HepG2 (cell line): Measurements from ENCODE around the gene SMIM24. TPM values are rescaled to one million over a fixed set of nuclear protein-coding genes. Genes with fewer than 3 reads are reported as not detected.

Experiments used
- AFF4 ChIP-seq: sonication (generic); formaldehyde crosslinking; IDR thresholded peaks from 2 replicates; pipeline ENCODE4 v1.4.0; 2020; ENCODE audit warnings: missing genetic modification reagents
- GZF1 ChIP-seq: sonication (generic); formaldehyde crosslinking; IDR thresholded peaks from 2 replicates; pipeline ENCODE4 v1.5.1; 2020; ENCODE audit warnings: mild to moderate bottlenecking, missing genetic modification reagents
- HNRNPLL ChIP-seq: fragments of 200-400 bp; formaldehyde crosslinking; IDR thresholded peaks from 2 replicates; pipeline ENCODE4 v1.6.1; 2017; ENCODE audit warnings: mild to moderate bottlenecking, low read depth, low read length; ENCODE audit not compliant: poor library complexity, severe bottlenecking
- KDM4B ChIP-seq: sonication (generic); formaldehyde crosslinking; IDR thresholded peaks from 2 replicates; pipeline ENCODE4 v1.4.0; 2020; ENCODE audit warnings: missing genetic modification reagents
- KDM5B ChIP-seq: sonication (generic); formaldehyde crosslinking; IDR thresholded peaks from 2 replicates; pipeline ENCODE4 v1.4.0; 2020; ENCODE audit warnings: missing genetic modification reagents, mild to moderate bottlenecking, borderline replicate concordance
- MEIS2 ChIP-seq: sonication (generic); formaldehyde crosslinking; IDR thresholded peaks from 2 replicates; pipeline ENCODE4 v1.9.0; 2021; ENCODE audit warnings: mild to moderate bottlenecking, missing genetic modification reagents
- MIER3 ChIP-seq: IDR thresholded peaks from 2 replicates; pipeline ENCODE4 v1.6.1; 2016; ENCODE audit warnings: missing compliant biosample characterization, borderline replicate concordance
- MXI1 ChIP-seq: IDR thresholded peaks from 3 replicates; pipeline ENCODE4 v1.6.1; 2012; ENCODE audit warnings: low read depth, low read length, inconsistent platforms, borderline replicate concordance
- NFYC ChIP-seq: IDR thresholded peaks from 2 replicates; pipeline ENCODE4 v1.6.1; 2016; ENCODE audit warnings: missing genetic modification reagents, missing compliant biosample characterization
- PITX1 ChIP-seq: sonication (generic); formaldehyde crosslinking; IDR thresholded peaks from 2 replicates; pipeline ENCODE4 v1.5.1; 2020; ENCODE audit warnings: mild to moderate bottlenecking, missing genetic modification reagents
- ZKSCAN5 ChIP-seq: sonication (generic); formaldehyde crosslinking; IDR thresholded peaks from 2 replicates; pipeline ENCODE4 v1.5.1; 2020; ENCODE audit warnings: mild to moderate bottlenecking, missing genetic modification reagents
- ZNF160 ChIP-seq: sonication (generic); formaldehyde crosslinking; IDR thresholded peaks from 2 replicates; pipeline ENCODE4 v1.8.0; 2022; ENCODE audit warnings: mild to moderate bottlenecking, inconsistent platforms, missing genetic modification reagents
- ZNF280D ChIP-seq: sonication (generic); formaldehyde crosslinking; IDR thresholded peaks from 2 replicates; pipeline ENCODE4 v1.5.1; 2020; ENCODE audit warnings: mild to moderate bottlenecking, missing genetic modification reagents
- ZNF451 ChIP-seq: sonication (generic); formaldehyde crosslinking; IDR thresholded peaks from 2 replicates; pipeline ENCODE4 v1.5.0; 2020; ENCODE audit warnings: mild to moderate bottlenecking, missing genetic modification reagents
- ZNF512B ChIP-seq: sonication (generic); formaldehyde crosslinking; IDR thresholded peaks from 2 replicates; pipeline ENCODE4 v1.5.1; 2020; ENCODE audit warnings: missing genetic modification reagents, mild to moderate bottlenecking, borderline replicate concordance
- ZNF576 ChIP-seq: sonication (generic); formaldehyde crosslinking; IDR thresholded peaks from 2 replicates; pipeline ENCODE4 v1.4.0; 2020; ENCODE audit warnings: mild to moderate bottlenecking, missing genetic modification reagents
- ZNF619 ChIP-seq: sonication (generic); formaldehyde crosslinking; IDR thresholded peaks from 2 replicates; pipeline ENCODE4 v1.4.0; 2020; ENCODE audit warnings: mild to moderate bottlenecking, missing genetic modification reagents
- ZNF788 ChIP-seq: sonication (generic); formaldehyde crosslinking; IDR thresholded peaks from 2 replicates; pipeline ENCODE4 v1.5.0; 2020; ENCODE audit warnings: mild to moderate bottlenecking, missing genetic modification reagents, borderline replicate concordance
- ZNF841 ChIP-seq: sonication (generic); formaldehyde crosslinking; IDR thresholded peaks from 2 replicates; pipeline ENCODE4 v1.8.1; 2023; ENCODE audit warnings: missing genetic modification reagents, borderline replicate concordance
- polyA plus RNA-seq, 8 experiments: library from polyadenylated mRNA; depleted of rRNA in 3 of 8; stranded (reverse) in 7 of 8; unstranded in 1 of 8; fragments of >200 nt; fragmentation: Illumina TruSeq in 4 of 8; extraction: Trizol in 4 of 8; gene quantifications; 2 replicates each; pipeline versions ENCODE4 v1.2.1 to v1.2.3, GENCODE V29; 2011 to 2016; ENCODE audit warnings: low read depth in 4 of 8, missing spikeins in 1 of 8, mixed read lengths in 1 of 8; ENCODE audit not compliant: insufficient read depth in 1 of 8
- total RNA-seq, 5 experiments: library from RNA; depleted of rRNA; stranded (reverse); fragments of >200 nt; fragmentation: Illumina TruSeq; extraction: Trizol; gene quantifications; 2 replicates each; pipeline ENCODE4 v1.2.3, GENCODE V29; 2016; ENCODE audit warnings: low read depth in 1 of 5

The SMIM24 gene
- total and polyA plus RNA-seq, 2 of the 13 experiments (the other 11 are each of a cell fraction or from before 2014, with no cell fraction given), result 11.2 to 70.6 TPM

- 0 out of 2 replicates have a peak, but pooled peaks have one; percentile 80 for TF ChIP-seq ZNF512B (CRISPR knock-in tag)
- TF ChIP-seq KDM4B (CRISPR knock-in tag), result no peak
- TF ChIP-seq MEIS2 (CRISPR knock-in tag), result no peak
- no peak; the same call in 2 of the 3 replicates for TF ChIP-seq MXI1
- TF ChIP-seq MIER3 (CRISPR knock-in tag), result no peak
- peak; percentile 46; the same call in 1 of the 2 replicates for TF ChIP-seq ZNF788 (CRISPR knock-in tag)
- 0 out of 2 replicates have a peak, but pooled peaks have one; percentile 14 for TF ChIP-seq ZNF841 (CRISPR knock-in tag)
- TF ChIP-seq KDM5B, result no peak
- TF ChIP-seq ZNF160 (CRISPR knock-in tag), result no peak
- TF ChIP-seq ZNF576 (CRISPR knock-in tag), result no peak
- TF ChIP-seq PITX1 (CRISPR knock-in tag), result peak; percentile 75; the same call in 1 of the 2 replicates
- 0 out of 2 replicates have a peak, but pooled peaks have one; percentile 36 for TF ChIP-seq GZF1
- TF ChIP-seq HNRNPLL, result peak; percentile 45
- TF ChIP-seq ZKSCAN5 (CRISPR knock-in tag), result 0 out of 2 replicates have a peak, but pooled peaks have one; percentile 54
- 0 out of 2 replicates have a peak, but pooled peaks have one; percentile 45 for TF ChIP-seq ZNF451 (CRISPR knock-in tag)
- TF ChIP-seq NFYC, result peak; percentile 48; the same call in 1 of the 2 replicates
- no peak; the same call in 1 of the 2 replicates for TF ChIP-seq ZNF280D
- TF ChIP-seq AFF4 (CRISPR knock-in tag), result no peak
- peak; percentile 26; the same call in 1 of the 2 replicates for TF ChIP-seq ZNF619 (CRISPR knock-in tag)
These were observed at the start of gene SMIM24 (continued) for GRCh38 chr19:3480383-3481091.
